HG02763 (cell line): ENCODE results near the gene TRIM14.
A peak's percentile ranks its signal among the peaks of the same experiment; 100 is the strongest.
"Not testable (repeated sequence)": the region's sequence is repeated elsewhere in the genome, so short reads cannot be mapped to it uniquely, and the experiment has no call there.

Source experiments
- ATAC-seq: cut with Tn5 transposase; IDR thresholded peaks from one replicate; pipeline ENCODE4 v1.9.1; 2021; ENCODE audit warnings: mild to moderate bottlenecking, moderate library complexity; ENCODE audit not compliant: unreplicated experiment

TRIM14 gene

GRCh38 chr9:98142182-98142907, 23.3 kb upstream of the TRIM14 start:
- ATAC-seq = no peak

GRCh38 chr9:98140503-98140902, 21.5 kb upstream of the TRIM14 start:
- ATAC-seq = no peak

GRCh38 chr9:98136489-98136888, 17.5 kb upstream of the TRIM14 start:
- no peak for ATAC-seq

- no peak for ATAC-seq
These were observed 16.9 kb upstream of the TRIM14 start for GRCh38 chr9:98135938-98136337.

- ATAC-seq = no peak
These were observed 16.5 kb upstream of the TRIM14 start for GRCh38 chr9:98135558-98135934.

- ATAC-seq = no peak
These were observed 15.9 kb upstream of the TRIM14 start for GRCh38 chr9:98134702-98135557.

- no peak for ATAC-seq
These were observed 14.0 kb upstream of the TRIM14 start for GRCh38 chr9:98132806-98133631.

GRCh38 chr9:98132158-98132557, 13.1 kb upstream of the TRIM14 start:
- ATAC-seq = no peak

GRCh38 chr9:98130576-98131228, 11.7 kb upstream of the TRIM14 start:
- ATAC-seq = no peak

GRCh38 chr9:98130060-98130459, 11.0 kb upstream of the TRIM14 start:
- ATAC-seq = not testable (repeated sequence)

- ATAC-seq = peak; percentile 58
These were observed 10.4 kb upstream of the TRIM14 start for GRCh38 chr9:98129451-98129881.

GRCh38 chr9:98128316-98128715, 9.3 kb upstream of the TRIM14 start:
- no peak for ATAC-seq

- ATAC-seq = no peak
These were observed 8.2 kb upstream of the TRIM14 start for GRCh38 chr9:98127226-98127625.

- ATAC-seq = no peak
These were observed 5.8 kb upstream of the TRIM14 start for GRCh38 chr9:98124637-98125426.

GRCh38 chr9:98124091-98124490, 5.1 kb upstream of the TRIM14 start:
- not testable (repeated sequence) for ATAC-seq

- no peak for ATAC-seq
These were observed 2.0 kb upstream of the TRIM14 start for GRCh38 chr9:98121058-98121457.

- ATAC-seq = no peak
These were observed 1.5 kb upstream of the TRIM14 start for GRCh38 chr9:98120476-98120875.

- no peak for ATAC-seq
These were observed 910 bp downstream of the TRIM14 start for GRCh38 chr9:98117984-98118639.

- ATAC-seq = not testable (repeated sequence)
These were observed 1.9 kb downstream of the TRIM14 start for GRCh38 chr9:98117097-98117496.
